Astrocyte (in vitro differentiated cells and primary cell): ENCODE results near the gene SDF2L1.
"Not testable (repeated sequence)": the region's sequence is repeated elsewhere in the genome, so short reads cannot be mapped to it uniquely, and the experiment has no call there.

Experiments
- CTCF ChIP-seq: IDR thresholded peaks from 2 replicates; pipeline ENCODE4 v1.5.1; 2011; ENCODE audit warnings: low read depth, mild to moderate bottlenecking, inconsistent platforms, low read length, moderate library complexity; ENCODE audit not compliant: insufficient read depth
- EZH2 ChIP-seq: IDR thresholded peaks from 2 replicates; pipeline ENCODE4 v1.6.1; 2012; ENCODE audit warnings: mild to moderate bottlenecking, low read length, inconsistent platforms; ENCODE audit not compliant: insufficient read depth

GRCh38 chr22:21609556-21610157 lies 32.4 kb upstream of the SDF2L1 start:
- not testable (repeated sequence) for TF ChIP-seq CTCF, EZH2
